SK-N-MC (cell line): ENCODE results near the gene PMPCB.

Experiments used
- EZH2 ChIP-seq: fragments of 200-600 bp; sonication (generic); IDR thresholded peaks from one replicate; pipeline ENCODE4 v1.6.1; 2017; ENCODE audit warnings: antibody characterized with exemption
- FOXP2 ChIP-seq: optimal IDR thresholded peaks from 2 replicates; pipeline ENCODE3; 2011; ENCODE audit warnings: mild to moderate bottlenecking, moderate library complexity; ENCODE audit not compliant: insufficient read depth; ENCODE audit errors: extremely low read length, control extremely low read depth
- POLR2AphosphoS5 ChIP-seq: IDR thresholded peaks from 2 replicates; pipeline ENCODE4 v1.6.1; 2012; ENCODE audit warnings: mild to moderate bottlenecking, low read depth, low read length, borderline replicate concordance

DNA sequence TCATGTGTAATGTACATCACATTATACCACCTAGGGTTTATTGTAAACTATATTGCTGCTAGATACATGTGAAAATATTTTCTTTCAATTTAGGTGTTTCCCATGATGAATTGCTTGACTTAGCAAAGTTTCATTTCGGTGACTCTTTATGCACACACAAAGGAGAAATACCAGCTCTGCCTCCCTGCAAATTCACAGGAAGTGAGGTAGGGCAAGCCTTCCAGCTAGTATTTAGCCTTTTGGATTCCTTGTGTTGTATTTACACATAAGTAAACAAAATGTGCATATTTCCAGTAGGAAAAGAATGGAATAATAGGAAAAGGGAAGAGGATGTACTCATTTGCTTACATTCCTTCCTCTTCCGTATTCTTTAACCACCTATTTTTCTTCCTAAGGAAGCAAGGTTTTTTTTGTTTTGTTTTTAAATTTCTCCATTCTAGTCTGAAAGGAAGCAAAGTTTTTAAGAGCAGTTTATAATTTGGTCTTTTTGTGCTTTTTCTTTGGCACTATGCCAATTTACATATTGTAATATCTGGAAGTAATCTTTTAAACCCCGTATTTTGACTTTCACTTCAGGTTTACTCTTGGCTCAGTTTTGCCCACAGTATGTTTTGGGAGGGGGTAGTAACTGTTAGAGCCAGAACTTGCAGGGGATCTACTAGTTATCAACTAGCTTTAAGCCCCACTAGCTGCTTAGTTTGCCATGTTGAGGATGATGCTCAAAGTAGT lies 10.4 kb downstream of the PMPCB start:
- TF ChIP-seq EZH2 (no peak), POLR2AphosphoS5 (no peak), FOXP2 (no peak)
